ENCODE results near the gene SESN1.
"Not testable (repeated sequence)": the region's sequence is repeated elsewhere in the genome, so short reads cannot be mapped to it uniquely, and the experiment has no call there.

SESN1 gene

GRCh38 chr6:108995296-108995695, 99.3 kb downstream of the SESN1 start:
- DNase-seq = no peak

- no peak for DNase-seq
These were observed 100.8 kb downstream of the SESN1 start for GRCh38 chr6:108993876-108994275.

- DNase-seq = no peak
These were observed 104.9 kb downstream of the SESN1 start for GRCh38 chr6:108989700-108990099.

GRCh38 chr6:108988765-108989164, 105.9 kb downstream of the SESN1 start:
- no peak for DNase-seq

DNA sequence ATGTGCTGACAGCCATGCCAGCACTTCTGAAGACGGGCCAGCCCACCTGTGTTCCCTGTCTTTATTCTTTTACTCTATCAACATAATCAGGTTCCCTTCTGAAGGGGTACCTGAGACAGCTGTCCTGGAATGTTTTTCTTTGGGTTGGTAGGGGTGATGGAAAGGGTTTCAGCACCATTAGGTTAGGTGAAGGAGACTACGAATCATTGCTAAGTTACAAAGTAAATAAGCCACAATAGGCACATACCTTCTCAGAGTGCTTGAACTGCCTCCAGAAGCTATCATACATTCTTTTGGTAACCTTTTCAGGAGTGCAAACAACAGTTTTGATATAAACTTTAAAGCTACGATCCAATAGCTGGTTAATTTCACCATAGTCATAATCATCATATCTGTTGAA, 106.3 kb downstream of the SESN1 start:
- no peak for DNase-seq

DNA sequence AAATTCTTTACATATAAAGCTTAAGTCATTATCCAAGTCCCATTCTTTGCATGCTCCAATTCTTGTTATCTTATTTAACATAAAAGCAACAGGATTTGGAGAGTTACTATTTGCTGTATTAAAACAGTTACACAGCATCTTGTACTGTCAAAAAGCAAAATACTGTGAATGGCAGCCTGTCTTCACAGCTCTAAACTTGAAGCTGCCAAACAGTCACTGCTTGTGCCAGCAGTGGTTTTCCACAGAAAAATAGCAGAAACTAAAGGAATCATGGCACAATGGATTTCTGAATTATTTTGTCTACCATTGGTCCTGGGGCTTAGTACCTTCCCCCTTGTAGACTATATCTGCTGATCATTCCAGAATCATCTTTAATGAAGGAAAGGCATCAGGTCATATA, 107.5 kb downstream of the SESN1 start:
- DNase-seq = no peak

DNA sequence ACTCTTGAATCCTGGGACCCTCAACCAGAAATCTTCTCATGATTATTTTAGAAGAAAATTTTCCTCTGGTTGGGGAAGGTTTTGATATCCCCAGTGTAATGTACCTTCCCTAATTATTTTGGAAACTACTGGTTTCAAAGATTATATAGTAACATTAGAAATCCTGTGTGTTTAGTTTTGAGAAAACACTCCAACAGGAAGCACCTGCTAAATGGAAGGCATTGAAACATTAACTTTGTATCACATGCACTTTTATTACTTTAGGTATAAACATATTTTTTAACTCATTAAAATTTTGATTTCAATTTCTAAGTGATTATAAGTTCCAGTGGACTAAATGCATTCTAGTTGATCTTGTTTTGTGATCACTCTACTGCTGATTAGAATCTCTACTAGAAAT, 109.3 kb downstream of the SESN1 start:
- no peak for DNase-seq

DNA sequence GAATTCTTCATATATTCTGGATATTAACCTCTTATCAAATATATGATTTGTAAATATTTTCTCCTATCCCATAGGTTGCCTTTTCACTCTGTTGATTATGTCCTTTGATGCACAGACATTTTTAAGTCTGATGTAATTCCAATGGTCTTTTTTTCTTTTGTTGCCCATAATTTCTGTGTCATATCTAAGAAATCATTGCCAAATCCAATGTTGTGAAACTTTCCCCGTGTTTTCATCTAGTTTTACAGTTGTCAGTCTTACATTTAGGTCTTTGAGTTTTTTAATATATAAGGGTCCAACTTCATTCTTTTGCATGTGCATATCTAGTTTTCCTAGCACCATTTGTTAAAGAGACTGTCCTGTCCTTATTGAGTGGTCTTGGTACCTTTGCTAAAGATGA, 111.5 kb downstream of the SESN1 start:
- DNase-seq = no peak

DNA sequence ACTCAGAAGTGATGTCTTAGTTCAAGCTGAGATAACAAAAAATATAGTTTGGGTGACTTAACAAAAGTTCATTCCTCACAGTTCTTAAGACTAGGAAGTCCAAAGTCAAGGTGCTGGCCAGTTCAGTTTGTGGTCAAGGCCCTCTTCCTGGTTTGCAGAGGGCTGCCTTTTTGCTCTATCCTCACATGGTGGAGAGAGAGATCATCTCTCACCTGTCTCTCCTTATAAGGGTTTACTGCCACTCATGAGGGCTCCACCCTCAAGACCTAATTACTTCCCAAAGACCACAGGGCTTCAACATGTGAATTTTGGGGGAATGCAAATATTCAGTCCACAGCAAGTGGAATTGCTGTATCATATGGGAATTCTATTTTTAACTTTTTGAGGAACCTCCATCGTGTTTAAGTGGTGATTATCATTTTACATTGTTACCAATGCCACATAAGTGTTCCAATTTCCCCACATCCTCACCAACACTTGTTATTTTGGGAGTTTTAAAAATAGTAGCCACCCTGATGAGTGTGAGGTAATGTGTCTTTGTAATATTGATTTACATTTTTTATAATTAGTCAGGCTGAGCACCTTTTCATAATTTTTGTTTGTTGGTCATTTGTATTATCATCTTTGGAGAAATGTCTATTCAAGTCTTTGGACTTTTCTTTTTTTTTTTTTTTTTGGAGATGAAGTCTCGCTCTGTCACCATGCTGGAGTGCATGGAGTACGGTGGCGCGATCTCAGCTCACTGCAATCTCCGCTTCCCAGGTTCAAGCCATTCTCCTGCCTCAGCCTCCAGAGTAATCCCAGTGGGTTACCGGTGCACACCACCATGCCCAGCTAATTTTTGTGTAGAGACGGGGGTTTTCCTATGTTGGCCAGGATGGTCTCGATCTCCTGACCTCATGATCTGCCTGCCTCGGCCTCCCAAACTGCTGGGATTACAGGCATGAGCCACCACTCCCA, 112.2 kb downstream of the SESN1 start:
- no peak for DNase-seq

GRCh38 chr6:108978638-108979037, 116.0 kb downstream of the SESN1 start:
- not testable (repeated sequence) for DNase-seq

DNA sequence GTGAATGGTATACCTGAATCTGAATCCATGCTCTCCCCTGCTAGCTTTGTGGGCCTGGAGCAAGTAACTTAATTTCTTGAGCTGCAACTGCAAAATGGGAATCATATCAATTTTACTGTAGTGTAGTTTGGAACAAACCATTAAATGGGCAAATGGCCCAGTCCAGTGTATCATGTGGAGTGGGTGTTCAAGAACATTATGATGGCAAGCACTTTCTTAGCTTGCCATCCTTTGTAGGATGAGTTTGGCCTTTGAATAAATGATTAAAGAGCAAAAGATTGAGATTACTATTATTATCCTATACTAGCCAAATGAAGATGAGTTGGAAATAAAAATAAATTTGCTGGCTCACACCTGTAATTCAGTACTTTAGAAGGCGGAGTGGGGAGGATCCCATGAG, 120.4 kb downstream of the SESN1 start:
- DNase-seq = no peak

DNA sequence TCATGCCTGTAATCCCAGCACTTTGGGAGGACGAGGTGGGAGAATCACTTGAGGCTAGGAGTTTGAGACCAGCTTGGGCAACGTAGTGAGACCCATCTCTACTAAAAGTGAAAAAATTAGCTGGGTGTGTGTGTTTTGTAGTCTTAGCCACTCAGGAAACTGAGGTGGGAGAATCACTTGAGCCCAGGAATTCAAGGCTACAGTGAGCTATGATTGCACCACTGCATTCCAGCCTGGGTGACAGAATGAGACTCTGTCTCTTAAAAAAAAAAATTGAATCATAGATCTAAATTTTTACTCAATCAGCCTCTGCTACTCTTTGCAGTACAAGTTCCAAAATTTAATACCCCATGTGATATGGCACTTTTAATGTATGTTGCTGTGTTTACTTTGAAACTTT, 124.9 kb downstream of the SESN1 start:
- DNase-seq = no peak

- DNase-seq = no peak
These were observed 126.0 kb downstream of the SESN1 start for GRCh38 chr6:108968325-108969316.

DNA sequence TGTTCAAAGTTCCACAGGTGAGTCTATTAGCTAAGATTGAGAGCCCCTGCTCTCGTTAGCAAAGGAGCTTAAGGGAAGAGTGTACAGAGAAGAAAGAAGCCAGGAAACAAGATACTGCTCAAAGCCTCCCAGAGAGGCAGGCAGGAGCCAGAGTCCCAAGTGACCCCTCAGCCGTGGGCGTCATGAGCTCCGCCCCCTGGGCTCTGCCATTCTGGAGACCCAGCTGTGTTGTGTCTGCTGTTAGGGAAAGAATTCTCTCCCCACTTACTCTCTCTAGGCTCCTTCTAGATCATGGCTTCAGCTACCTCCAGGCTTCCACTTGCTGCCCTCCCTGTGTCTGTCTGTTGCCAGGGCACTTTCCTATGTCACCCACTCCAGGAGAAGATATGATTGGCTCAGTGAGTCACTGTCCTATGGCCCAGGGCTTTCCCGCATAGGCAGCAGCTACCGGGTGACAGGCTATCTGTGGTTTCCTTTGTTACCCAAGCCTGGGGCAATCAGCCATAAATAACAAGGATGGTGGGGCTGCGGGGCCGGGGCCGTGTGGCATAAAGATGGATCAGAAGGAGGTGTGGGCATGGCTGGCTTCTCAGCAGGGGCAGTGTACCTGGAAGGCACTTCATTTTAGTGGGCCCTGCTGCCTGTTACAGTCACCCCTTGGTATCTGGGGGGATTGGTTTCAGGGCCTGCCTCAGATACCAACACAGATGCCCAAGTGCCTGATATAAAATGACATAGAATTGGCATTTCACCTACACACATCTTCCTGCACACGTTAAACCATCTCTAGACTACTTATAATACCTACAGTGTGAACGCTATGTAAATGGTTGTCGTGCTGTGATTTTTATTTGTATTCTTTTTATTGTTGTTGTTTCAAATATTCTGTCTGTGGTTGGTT, 127.5 kb downstream of the SESN1 start:
- DNase-seq = no peak

DNA sequence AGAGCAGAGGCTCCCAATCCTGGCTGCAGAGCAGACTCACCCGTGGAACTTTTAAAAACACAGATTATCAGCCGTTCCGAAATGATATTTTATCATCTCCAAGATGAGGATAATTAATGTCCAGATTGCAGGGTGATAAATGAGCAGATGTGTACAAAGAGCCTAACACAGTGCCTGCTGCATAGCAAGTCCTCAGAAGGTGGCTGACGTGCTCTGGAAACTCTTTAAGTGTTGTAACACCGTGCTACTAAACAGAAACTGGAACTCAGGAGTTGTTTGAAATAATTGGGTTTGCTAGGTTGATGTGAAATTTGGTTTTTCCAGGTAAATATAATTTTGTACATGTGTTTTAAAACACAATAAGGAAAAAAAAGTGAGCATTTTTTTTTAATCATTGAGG, 128.4 kb downstream of the SESN1 start:
- DNase-seq = no peak

DNA sequence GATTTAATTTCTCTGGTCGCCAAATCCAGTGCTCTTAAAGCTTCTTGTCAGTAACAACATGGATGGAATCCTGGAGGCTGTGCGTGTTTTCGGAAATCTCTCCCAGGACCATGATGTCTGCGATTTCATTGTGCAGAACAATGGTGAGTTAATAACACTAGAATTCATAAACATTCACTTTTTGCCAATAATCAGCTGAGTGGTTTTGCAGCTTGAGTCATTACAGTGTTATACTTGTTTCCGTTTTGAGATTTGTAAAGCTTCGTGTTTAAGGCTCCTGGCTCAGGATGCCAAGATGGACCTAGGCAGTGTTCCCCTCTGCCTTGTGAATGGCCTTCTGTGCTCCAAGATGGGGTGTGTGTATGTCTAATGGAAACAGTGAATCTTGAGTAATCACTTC, 132.7 kb downstream of the SESN1 start:
- DNase-seq = no peak

- no peak for DNase-seq
These were observed 133.6 kb downstream of the SESN1 start for GRCh38 chr6:108961077-108961476.

DNA sequence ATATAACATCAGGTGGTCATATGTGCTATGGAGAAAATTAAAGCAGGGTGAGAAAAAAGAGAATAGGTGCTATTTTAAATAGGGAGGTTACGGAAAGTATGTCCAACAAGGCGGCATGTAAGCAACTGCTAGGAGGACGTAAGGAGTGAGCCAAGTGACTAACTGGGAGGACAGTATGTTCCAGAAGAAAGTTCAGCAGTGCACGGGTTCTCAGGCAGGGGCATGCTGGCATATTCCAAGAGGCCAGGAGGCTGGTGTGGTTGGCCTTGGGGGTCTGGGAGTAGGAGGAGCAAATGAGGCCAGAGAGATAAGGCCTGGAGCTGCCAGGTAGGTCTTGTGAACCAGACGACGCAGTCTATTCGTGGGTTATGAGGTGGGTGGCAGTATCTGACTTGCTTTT, 134.0 kb downstream of the SESN1 start:
- DNase-seq = no peak

DNA sequence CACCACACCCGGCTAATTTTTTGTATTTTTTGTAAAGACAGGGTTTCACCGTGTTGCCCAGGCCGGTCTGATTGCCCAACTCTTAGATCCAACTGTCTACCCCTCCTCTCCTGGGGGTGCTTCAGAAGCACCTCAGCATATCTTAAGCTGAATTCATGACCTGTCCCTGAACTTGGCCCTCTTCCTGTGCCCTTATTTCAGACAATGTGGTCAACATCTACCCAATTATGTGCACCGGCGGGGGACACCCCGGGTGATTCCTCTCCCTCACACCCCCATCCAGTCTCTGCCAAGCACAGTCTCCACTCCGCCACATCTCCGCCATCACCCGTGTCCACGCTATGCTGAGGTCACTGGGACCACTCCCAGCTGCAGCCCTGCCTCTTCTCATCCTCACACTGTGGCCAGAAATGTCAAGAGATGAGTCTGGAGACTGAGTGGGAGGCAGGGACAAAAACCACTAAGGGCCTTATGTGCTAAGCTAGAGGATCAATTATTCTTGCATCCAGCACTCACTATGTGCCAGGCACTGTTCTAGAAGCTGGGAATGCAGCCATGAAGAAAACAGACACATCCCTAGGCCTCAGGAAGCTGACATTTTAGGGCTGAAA, 134.6 kb downstream of the SESN1 start:
- no peak for DNase-seq

DNA sequence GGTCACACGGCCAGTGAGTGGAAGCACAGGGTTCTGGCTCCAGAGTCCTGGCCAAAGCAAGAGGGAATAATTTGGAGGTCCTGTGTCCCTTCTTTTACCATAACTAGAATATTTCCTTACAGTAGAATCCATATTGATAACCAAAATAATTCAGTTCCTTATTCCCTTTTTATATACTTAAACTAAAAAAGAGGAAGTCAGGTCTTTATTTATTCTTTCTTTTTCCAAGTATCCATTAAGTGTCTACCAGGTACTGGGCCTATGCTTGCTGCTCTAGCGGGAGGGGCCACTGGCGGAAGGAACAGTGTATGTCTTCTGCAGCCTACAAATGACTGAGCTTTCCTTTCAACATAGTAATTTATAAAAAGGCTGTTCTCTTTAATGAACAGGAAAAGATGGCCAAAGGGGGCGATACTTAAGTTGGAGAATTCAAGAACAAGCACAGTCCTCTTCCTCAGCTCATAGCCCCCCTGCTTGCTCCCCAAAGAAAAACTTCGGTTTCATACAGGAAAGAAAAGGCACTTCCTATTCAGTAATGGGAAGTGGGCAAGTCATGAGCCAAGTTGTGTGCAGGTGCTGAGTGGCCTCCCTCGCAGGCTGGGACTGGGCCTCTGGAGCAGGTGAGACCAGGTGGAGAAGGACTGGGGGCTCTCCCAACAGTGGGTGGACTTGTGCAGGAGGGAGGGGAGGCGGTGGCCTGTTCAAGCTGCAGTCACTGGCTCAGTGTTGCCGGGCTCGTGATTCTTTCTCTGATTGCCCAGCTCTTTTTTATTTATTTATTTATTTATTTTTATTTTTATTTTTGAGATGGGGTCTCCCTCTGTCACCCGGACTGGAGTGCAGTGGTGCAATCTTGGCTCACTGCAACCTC, 135.5 kb downstream of the SESN1 start:
- DNase-seq = no peak

DNA sequence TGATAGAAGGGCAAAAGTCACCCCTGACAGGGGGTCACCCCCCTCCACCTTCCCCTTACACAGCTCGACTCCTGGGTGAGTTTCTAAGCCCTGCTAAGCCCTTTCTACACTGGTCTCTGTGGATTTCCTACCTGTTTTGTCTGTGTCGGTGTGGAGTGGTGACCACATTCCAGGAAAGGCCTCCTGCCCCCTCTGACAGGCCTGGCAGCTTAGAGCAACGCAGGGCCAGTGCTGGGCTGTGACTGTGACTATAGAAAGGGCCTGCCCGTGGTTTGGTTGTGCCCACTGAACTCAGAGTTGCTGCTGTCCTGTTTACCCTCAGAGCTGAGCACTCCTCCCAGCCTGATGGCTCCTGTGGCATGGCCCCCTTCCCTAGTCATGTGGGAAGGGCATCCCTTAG, 137.4 kb downstream of the SESN1 start:
- DNase-seq = no peak
